Suprapubic skin (tissue), 3 donors: ENCODE results near the gene CD300LF.

Experiments
- CTCF ChIP-seq, 2 donors: fragments of 200-600 bp in 1 of 2; fragments of 450-650 bp in 1 of 2; sonication (generic) in 1 of 2; IDR thresholded peaks; one replicate each; pipeline ENCODE4 v1.5.1; 2016 to 2019; ENCODE audit warnings: antibody characterized with exemption in 2 of 2, mild to moderate bottlenecking in 1 of 2, moderate library complexity in 1 of 2
- POLR2AphosphoS5 ChIP-seq, 3 donors: sonication (generic); formaldehyde crosslinking; IDR thresholded peaks; one replicate each; pipeline ENCODE4 v1.6.1; 2017; ENCODE audit warnings: antibody characterized with exemption in 3 of 3

GRCh38 chr17:74734256-74734655 lies 21.5 kb upstream of the CD300LF start:
- TF ChIP-seq CTCF (IDR thresholded peaks at IDR 0.05) (no peak), POLR2AphosphoS5 (IDR thresholded peaks at IDR 0.05) (no peak)
